GM23248 (cell line): ENCODE measurements around the gene NAALADL2.

ENCODE experiments used
- EZH2 ChIP-seq: fragments of 200-600 bp; sonication (generic); IDR thresholded peaks from 2 replicates; pipeline ENCODE4 v1.6.1; 2018; ENCODE audit warnings: antibody characterized with exemption, mild to moderate bottlenecking; ENCODE audit not compliant: insufficient read depth, poor library complexity, severe bottlenecking
- EZH2phosphoT487 ChIP-seq: fragments of 200-600 bp; sonication (generic); IDR thresholded peaks from 2 replicates; pipeline ENCODE4 v1.6.1; 2018; ENCODE audit warnings: antibody characterized with exemption, moderate library complexity, mild to moderate bottlenecking, low read depth; ENCODE audit not compliant: insufficient read depth

DNA sequence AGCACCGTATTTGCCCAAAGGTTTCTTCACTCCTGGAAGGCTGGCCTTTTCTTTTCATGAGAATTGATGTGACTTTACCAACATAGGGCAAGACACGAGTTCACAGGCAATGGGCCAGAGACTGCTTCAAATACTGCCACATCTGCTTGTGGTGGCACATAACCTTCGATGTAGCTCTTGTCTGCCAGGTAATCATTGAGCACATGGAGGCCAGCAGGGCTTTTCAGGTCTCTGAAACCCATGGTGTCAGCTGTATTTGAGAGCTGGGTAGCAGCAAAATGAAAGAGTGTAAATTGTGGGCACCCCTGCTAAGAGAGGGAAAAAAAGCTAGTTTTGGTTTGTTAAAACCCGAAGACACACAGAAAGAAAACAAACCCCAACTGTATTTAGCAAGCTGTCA lies 200.7 kb downstream of the NAALADL2 start:
- no peak for TF ChIP-seq EZH2phosphoT487
- TF ChIP-seq EZH2, result no peak
